H54 (cell line): ENCODE data around the gene TPRG1L.

Experiments
- DNase-seq: peaks from one replicate; pipeline ENCODE4 v3.0.0; 2011; ENCODE audit warnings: low spot score, mixed read lengths; ENCODE audit not compliant: insufficient read length
- FAIRE-seq: peaks from 3 replicates; lab custom pipeline; 2011; peaks lifted over from hg19 to GRCh38; lab: Jason Lieb, UNC
- POLR2A ChIP-seq: IDR thresholded peaks from 2 replicates; pipeline ENCODE4 v1.6.1; 2011; ENCODE audit warnings: low read depth, mild to moderate bottlenecking, low read length

TPRG1L gene

GRCh38 chr1:3668585-3669300 lies 43.9 kb downstream of the TPRG1L start:
- DNase-seq (peak; percentile 40), FAIRE-seq (no peak)
- TF ChIP-seq POLR2A = no peak

GRCh38 chr1:3669421-3669821 lies 44.6 kb downstream of the TPRG1L start:
- no peak for DNase-seq
- FAIRE-seq = no peak
- TF ChIP-seq POLR2A = no peak

DNA sequence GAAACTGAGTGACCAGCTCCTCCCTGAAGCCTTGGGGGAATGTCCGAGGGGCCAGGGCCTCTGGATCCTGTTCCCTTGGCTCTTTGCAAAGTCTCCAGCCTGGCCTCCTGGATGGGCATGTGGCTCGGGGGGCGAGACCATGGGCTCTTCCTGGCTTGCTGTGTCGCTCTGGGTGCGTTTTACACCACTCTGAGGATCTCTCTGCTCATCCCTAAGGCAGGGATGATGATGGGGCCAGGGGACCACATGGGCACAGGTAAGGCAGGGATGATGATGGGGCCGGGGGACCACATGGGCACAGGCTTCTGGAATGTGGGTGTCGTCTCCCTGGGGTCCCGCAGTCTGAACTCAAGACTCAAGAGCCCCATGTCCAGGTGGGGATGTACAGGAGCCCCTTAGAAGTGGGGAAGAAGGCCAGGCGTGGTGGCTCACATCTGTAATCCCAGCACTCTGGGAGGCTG lies 45.2 kb downstream of the TPRG1L start:
- DNase-seq (no peak), FAIRE-seq (no peak)
- no peak for TF ChIP-seq POLR2A

- TF ChIP-seq POLR2A = no peak
- FAIRE-seq (no peak), DNase-seq (no peak)
These were observed 46.0 kb downstream of the TPRG1L start for GRCh38 chr1:3670823-3671265.

GRCh38 chr1:3671371-3672180 lies 46.8 kb downstream of the TPRG1L start:
- no peak for TF ChIP-seq POLR2A
- DNase-seq = peak; percentile 35
- no peak for FAIRE-seq

GRCh38 chr1:3672231-3672970 lies 47.6 kb downstream of the TPRG1L start:
- TF ChIP-seq POLR2A = no peak
- no peak for FAIRE-seq
- no peak for DNase-seq

DNA sequence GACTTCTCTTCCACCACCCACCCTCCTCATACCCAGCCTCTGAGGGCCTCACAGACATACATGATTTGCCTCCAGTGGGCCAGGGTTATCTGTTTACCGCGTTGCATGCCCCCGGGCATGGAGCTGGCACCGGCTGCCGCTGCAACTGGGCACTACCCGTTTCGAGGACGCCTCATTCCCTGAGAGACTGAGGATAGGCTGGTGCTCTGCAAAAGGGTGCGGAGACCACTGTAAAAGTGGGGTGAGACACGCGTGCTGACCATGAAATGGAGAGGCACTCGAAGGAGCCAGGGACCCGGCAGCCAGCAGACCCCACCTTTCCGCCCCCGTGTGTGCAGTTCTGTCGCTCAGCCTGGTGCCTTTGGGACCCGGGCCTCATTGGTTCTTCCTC lies 48.2 kb downstream of the TPRG1L start:
- no peak for TF ChIP-seq POLR2A
- DNase-seq = no peak
- FAIRE-seq = no peak

DNA sequence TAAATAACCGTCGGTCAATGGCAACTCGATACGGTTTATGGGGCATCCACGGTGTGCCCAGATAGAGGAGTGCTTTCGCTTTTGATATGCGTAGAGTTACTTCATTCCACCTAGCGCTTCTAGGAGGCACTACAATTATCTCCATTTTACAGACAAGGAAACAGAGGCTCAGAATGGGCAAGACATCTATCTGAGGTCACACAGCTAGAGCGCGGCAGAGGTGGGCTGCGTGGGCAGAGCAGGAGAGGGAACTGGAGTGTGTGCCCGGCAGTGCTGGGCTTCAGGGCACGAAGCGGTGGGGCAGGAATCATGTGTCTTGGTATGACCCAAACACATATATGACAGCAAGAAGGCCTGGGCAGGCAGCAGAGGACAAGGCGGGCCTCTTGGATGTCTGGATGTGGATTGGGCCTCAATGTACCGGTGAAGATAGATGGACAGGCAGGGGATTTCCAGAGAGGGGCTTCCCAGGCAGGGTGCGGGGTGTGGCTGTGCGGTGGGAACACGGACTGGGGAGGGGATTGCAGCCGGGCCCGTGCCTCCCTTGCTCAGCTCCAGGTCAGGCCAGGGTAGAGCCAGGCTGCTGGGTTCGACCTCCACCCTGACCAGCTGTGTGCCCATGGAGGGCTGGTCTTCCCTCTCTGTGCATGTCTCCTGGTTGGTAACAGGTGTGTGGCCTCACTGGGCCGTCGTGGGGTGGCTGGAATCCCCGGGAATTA lies 48.7 kb downstream of the TPRG1L start:
- TF ChIP-seq POLR2A = no peak
- DNase-seq (no peak), FAIRE-seq (no peak)

- no peak for FAIRE-seq
- no peak for TF ChIP-seq POLR2A
- no peak for DNase-seq
These were observed 49.6 kb downstream of the TPRG1L start for GRCh38 chr1:3674100-3675094.

- no peak for TF ChIP-seq POLR2A
- DNase-seq (no peak), FAIRE-seq (no peak)
These were observed 50.6 kb downstream of the TPRG1L start for GRCh38 chr1:3675436-3675835.

DNA sequence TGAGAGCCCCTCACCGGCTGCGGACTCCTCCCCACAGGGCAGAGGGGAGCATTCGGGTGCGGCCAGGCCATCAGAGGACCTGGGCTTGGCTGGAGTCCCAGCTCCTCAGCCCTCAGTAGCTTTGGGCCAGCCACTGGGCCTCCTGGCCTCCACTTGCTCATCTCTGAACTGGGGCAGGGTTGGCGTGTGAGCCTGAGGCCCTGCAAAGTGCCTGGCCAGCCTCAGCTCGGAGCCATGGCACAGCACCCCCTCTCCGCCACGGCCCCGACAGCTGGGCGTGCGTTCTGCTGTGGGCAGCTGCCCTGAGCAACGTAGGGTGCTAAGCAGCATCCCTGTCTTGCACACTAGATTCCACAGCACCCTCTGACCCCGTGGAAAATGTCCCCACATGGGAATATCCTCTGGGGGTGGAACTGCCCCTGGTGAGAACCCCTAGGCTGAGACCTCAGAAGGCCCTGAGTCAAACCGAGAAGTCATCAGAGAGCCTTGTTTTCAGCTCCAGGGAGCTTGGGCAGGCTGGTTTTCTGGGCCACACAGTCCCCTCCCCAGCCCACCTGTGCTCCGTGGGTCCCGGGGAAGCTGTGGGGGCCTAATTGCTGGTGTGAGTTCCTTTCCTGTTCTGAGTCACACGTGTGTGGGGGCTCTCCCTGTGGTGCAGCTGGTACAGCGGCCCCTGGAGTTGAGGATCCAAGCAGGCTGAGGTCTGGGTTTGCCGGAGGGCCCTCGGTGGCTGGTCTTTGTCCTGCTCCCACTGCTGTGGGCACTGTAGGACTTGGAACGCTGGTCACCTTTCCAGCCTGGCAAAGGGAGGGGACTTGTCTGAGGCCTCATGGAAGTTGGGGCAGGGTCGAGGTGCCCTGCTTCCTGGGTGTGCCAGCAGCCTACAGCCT lies 52.0 kb downstream of the TPRG1L start:
- FAIRE-seq (no peak), DNase-seq (no peak)
- TF ChIP-seq POLR2A = no peak
